GM18520 (cell line): ENCODE measurements around the gene TFF2.
A peak's percentile ranks its signal among the peaks of the same experiment; 100 is the strongest.

Source experiments
- ATAC-seq: cut with Tn5 transposase; IDR thresholded peaks from one replicate; pipeline ENCODE4 v1.9.1; 2021; ENCODE audit not compliant: unreplicated experiment

Gene TFF2, protein sequence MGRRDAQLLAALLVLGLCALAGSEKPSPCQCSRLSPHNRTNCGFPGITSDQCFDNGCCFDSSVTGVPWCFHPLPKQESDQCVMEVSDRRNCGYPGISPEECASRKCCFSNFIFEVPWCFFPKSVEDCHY

DNA sequence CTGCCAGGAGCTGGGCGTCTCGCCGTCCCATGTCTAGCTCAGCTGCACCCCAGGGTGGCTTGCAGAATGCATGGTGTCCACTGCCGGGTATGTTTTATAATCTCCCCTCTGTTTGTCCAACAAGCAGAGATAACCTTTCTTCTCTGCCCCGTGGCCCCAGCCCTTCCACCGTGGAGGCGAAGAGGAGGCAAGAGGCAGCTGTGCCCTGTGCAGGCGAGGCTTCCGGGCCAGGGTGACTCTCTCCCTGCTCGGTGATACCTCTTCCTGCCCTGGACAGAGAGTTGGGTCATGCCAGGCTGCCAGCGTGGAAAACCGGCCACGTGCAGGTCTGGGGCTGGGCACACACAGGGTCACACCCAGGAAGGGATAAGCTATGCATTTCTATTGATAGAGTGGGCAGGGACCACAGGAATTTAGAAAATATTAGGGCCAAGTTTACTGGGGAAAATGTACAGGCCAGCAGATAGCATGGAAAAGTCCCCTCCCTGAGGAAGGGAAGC, at the start of gene TFF2:
Gene TFF2, minus strand, starts transcription at position 68 of the 500 bp plus-strand sequence. Its CDS starts 37 bp downstream, at position 31.
- no peak for ATAC-seq

DNA sequence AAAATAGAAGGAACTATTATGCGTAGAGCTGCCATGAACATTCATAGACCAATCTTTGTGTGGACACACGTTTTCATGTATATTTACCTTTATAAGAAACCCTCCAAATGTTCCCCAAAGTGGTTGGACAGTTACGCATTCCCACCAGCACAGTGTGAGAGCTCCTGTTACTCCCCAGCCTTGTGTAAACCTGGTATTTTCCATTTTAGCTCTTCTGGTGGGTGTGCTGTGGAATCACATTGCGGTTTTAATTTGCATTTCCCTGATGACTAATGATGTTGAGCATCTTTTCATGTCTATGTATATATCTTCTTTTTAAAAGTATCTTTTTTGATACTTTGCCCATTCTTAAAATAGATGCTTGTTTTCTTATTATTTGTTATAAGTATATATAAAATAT, 49.7 kb upstream of the TFF2 start:
- no peak for ATAC-seq

DNA sequence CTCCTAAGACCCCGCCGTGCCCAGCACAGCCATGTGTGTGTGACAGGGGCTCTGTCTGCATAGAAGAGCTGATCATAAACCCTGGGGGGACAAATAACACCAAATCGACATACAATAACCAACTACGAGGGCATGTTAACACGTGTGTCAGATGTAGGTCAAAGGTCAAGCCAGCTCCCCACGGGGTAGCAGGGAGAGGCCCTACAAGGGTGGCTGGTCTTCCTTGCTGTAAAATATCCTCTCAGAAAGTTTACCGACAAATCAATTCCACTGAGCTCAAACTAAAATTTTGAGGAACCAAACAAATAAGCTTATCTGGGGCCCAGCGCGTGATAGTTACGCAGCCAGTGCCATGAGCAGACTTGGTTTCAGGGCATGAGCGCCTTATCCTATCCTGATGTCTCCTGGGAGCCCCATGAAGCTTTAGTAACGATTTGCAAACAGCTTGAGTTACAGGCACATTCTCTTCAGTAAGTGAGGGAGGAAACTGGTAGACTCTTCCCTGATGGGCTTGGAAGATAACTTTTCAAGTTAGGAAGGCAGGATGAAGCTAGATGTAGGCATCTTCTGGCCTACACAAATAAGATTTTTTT, 47.7 kb upstream of the TFF2 start:
- ATAC-seq = no peak

DNA sequence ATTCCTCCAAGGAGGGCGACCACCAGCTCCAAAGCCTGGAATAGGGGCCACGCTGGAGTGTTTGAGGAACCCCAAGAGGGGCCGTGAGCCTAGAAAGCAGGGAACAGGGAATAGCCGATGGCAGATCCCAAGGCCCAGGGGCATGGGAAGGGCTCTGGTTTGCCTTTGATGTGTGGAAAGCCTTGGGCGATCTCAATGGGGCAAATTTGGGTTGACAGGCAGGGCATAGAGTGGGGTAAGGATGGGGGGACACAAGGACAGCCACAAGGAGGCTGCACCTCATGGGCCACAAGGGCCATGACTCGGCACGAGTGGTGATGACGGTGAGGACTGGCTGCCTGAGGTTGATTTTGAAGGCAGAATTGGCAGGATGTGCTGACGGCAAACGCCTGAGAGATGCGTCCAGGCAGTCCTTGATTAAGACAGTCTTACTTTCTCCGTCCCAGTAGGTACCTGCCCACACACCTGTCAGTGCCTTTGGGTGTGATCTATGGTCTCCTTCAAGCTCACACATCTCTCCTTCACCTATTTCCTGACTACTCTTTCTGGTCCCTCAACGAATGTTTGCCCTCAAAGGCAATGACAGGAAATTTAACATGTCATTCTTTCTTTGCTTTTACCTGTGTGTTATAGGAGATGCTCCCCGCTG, 47.1 kb upstream of the TFF2 start:
- ATAC-seq = no peak

DNA sequence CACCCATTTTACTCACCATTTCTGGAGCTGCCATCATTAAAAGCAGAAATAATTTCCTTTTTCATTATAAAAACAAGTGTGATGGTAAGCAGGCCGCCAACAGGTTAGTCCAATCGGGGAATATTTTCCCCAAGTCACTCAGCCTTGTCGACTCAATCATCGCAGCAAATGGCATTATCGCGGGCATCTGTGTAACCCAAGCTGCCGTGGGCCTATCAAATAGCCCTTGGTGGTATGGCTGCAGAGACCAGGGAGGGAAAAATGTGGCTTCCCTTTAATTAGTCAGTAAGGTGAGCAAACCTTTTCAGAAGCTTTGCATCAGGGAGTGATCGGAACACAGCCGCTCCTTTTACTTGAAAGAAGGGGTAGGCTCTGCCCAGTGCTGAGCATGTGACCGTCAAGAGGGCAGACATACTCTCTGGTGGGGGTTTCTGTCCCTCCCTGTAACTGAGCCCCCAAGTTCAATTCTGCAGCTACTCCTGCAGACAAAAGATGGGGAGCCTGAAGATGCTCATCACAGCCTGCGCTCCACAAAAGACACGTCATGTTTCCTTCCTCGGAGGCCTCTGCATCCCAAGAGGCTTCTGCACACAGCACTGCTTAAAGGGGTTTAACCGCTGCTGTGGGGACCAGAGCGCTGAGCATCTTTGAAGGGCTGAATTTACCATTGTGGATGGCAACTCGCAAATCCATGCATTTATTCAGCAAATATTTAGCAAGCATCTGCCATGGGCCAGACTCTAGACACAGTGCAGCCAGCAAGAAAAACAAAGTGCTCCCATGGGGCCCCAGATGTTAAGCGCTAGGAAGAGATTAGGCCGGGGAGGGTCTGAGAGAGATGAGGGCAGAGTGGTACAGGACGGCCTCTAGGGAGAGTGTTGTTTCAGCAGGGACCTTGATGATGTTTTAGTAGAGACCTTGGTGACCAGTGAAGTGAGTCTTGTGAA, 46.3 kb upstream of the TFF2 start:
- no peak for ATAC-seq

DNA sequence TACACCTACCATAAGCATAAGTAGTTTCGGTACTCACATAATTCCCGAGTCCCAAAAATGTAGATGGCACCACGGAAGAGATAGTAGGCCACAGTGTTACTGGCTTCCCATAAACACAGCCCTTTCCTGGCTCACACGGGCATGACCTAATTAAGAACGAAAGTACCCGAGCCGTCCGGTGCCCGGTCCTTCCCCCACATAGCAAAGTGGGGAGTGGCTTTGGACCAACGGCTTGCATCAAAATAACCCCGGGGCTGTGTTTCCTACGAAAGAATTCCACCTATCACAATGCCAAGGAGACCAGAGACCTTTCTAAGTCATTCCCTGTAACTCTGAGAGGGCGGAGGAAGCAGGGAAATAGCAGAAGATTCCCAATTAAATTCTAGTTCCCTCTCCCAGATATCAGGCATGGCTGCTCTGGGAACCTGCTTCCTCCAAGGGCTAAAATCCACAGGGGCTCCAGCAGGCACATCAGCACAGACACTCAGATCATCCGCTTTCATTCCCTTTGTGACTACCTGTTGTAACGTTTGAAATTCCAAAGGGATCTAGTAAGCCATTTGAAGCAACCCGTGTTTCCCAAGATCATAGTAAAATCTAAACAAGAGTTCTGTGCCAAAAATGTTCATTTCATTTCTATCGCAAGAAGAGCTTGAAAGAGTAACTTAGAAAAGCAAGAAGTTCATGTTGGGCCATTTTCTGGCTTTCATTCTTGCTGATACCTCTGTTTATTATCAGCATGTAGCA, 45.3 kb upstream of the TFF2 start, which contains the start of gene TMPRSS3:
Gene TMPRSS3, minus strand, starts transcription at position 148 of the 747 bp plus-strand sequence. CDS start 635 bp downstream, outside the sequence.
- no peak for ATAC-seq

DNA sequence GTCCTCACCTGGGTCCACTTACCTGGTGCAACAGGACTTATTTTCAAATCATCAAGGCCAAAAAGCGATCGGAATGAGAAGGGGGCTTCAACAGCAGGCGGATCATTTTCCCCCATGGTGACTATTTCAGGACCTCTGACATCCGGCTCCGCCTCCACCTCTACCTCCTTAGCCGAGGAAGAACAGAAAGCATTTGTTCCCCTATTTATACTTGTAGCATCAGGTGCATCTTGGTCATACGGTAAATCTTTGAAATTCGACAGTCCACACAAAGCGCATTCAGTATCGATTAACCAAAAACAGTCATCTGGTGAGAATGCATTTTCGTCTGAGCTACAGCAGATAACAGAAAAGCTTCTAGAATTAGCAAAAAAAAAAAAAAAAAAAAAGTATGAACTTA, 44.5 kb upstream of the TFF2 start:
- ATAC-seq = no peak

DNA sequence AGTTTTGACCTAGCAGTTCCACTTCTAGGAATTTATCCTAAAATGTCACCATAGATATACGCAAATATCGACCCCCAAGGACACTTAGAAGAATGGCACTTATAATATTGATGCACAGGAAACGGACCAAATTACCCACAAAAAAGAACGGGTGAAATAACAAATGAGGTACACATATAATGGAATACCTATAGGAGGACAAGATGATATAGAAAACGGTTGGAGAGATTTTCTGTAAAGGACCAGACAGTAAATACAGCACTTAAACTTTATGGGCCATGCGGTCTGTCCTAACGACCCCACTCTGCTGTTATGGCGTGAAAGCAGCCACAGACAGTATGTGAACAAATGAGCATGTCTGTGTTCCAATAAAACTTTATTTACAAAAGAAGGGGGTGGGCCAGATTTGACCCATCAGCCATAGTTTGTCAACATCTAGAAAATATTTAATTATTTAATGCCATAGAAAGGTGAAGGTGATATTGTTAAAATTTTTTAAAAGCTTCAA, 42.7 kb upstream of the TFF2 start:
- no peak for ATAC-seq

DNA sequence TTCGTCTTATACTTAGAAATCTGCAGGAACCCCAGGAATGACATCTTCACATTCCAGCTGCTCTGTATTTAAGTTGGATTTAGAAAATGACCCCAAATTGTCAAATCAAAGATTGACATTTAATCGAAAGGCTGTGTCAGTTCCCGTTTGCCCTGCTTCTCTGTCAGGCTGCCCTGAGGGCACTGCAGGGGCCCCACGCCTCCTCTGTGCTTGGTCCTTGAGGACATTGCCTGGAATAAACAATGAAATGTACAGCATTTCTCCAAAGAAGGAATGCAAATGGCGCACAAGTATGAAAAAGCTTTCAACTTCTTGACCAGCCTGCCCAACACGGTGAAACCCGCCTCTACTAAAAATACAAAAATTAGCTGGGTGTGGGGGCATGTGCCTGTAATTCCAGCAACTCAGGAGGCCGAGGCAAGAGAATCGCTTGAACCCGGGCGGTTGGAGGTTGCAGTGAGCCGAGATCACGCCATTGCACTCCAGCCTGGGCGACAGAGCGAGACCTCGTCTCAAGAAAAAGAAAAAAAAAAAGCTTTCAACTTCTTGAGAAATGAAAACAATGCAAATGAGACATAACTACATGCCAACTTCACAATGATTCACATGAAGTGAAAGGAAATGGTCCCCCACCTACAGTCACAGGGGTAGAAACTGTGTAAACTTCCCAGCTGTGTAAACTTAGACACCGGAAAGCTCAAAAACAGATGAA, 42.1 kb upstream of the TFF2 start:
- ATAC-seq = peak; percentile 45

DNA sequence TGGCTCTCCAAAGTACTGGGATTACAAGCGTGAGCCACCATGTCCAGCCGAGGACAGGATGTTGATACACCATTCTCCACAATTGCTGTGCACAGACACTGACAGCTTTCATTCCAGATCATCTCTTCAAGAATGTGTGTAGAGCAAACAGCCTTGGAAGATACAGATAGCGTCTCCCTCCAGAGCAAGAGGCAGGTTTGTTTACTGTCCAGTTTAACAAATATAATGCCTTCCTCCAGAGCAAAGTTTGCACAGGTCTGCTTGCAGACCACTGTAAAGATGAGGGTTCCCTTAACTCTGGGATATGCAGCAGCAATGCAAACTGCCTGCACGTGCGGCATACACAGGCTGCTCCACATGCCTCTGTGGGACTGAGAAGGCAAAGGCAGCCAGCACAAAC, 40.5 kb upstream of the TFF2 start:
- no peak for ATAC-seq

DNA sequence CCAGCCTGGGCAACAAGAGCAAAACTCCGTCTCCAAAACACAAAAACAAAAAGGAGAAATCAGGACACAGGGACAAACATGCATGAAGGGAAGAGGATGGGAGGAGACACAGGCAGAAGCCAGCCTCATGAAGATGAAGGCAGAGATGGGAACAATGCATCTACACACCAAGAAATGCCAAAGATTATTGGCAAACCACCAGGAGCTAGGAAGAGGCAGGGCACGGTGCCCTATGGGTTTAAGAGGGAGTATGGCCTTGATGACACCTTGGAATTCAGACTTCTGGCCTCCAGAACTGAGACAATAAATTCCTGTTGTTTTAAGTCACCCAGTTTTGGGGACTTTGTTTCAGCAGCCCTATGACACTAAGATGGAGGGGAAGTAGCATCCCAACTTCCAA, 39.9 kb upstream of the TFF2 start:
- ATAC-seq = no peak

DNA sequence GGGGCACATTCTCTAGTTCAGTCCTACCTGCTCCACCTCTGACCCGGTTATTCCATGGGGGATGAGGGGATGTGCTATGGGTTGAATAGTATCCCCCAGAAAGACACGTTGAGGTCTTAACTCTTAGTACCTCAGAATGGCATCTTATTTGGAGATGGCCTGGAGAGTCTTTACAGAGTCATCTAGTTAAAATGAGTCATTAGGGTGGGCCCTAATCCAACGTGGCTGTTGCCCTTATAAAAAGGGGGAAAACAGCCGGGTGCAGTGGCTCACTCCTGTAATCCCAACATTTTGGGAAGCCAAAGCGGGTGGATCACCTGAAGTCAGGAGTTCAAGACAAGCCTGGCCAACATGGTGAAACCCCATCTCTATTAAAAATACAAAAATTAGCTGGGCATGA, 39.4 kb upstream of the TFF2 start:
- no peak for ATAC-seq

DNA sequence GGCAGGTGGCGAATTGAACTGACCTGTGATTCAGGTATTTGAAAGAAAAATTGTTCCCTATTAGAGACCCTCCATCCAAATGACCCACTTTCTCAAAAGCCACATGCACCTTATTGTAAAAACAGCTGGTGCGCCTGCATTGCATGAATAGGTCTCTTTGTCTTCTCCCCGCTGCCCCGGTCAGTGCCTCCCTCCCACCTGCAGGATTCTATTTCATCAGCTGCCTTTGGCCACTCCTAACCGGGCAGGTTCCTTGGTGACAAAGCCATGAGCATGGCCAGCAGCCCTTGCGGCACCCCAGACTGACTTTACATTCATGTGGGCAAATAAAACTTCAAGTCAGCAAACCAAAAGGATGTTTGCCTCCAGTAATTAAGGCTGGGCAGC, 38.6 kb upstream of the TFF2 start:
- no peak for ATAC-seq

DNA sequence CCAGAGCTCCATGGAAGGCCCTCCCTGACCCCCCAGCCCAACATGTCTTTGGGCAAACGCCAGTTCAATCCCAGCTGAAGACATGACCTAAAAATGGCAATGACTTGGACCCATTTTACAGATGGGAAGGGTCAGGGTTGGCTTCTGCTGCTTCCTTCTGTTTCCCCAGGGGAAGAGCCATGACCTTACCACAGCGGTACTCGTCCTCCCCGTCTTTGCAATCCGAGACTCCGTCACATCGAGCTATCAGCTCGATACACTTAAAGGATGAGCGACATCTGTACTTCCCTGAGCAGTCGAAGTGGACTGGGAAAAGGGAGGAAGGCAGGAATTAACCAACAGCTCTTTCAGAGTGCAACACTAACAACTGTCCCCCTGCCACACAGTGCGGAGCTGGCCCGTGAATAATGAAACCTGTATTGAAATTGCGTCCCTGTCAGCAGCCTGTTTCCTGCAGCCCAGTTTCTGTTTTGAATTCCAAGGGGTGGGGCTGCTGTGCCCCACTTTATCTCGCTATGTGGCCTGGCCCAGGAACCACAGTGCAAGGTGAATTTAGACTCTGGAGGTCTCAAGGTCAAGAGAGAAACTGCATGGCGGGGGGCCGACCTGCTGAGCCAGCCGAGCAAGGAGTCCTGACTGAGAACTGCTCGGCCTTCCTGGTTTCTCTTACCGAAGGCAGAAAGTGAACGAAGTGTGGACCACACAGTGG, 38.1 kb upstream of the TFF2 start:
- ATAC-seq = no peak

DNA sequence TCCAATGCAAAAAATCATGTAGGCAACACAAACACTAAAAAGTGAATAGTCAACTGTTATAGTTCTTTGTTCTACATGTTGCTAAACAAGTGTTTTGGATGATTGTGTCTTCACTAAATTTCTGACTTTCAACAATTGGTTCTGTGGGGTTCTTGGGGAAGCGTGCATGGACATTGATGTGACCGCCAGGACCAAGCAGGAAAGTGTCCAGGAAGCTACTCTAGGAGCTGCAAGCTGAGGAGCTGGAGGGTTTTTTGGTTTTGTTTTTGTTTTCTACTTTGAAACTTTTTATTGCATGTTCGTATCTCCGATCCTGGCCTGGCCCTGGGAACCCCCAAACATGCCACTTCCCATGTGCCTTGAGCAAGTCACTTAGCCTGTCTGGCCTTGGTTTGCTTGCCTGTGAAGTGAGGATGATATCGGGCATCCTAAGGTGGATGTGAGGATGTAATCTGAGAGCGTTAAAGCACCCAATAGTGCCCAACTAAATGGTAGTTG, 37.1 kb upstream of the TFF2 start:
- ATAC-seq = no peak

DNA sequence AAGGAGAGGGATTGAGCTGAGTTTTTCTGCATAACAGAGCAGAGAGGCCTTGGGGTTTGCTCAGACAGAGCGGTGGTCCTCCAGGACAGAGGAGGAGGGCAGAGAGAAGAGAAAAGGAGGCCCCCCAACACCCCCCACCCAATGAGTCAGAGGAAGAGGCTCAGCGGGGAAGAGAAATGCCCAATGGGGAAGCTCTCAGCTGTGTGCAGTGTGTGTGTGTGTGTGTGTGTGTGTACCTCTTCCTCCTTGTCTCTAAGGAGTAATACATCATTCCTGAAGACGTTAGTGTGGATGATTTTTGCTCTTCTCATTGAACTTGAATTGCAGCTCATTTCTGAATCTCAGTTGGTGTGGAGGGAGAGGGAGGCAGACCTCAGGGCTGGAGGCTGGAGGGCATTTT, 36.4 kb upstream of the TFF2 start:
- no peak for ATAC-seq

DNA sequence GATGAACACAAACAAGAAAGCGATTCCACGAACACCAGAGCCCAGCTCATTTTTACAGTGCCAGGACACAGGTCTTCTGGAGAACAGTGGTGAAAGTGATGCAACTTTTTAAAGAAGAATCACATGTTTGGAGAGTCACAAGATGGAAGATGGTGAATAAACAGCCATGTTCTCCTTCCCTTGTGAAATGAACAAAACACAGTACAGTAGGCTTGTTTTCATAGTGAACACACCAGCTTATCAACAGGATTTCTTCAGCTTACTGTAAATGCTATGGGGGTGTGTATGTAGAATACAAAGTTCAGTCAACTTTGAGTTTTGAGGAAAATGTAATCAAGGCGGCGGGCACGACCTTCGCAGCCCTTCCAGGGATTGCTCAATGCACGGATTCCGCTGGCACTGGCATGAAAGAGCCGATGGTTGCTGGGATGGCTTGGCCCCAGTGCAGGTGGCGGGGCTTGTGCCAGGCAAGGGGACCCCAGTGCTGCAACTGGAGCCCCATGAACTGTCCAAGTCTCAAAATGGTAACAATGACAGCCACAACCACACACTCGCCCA, 35.3 kb upstream of the TFF2 start:
- ATAC-seq = no peak

DNA sequence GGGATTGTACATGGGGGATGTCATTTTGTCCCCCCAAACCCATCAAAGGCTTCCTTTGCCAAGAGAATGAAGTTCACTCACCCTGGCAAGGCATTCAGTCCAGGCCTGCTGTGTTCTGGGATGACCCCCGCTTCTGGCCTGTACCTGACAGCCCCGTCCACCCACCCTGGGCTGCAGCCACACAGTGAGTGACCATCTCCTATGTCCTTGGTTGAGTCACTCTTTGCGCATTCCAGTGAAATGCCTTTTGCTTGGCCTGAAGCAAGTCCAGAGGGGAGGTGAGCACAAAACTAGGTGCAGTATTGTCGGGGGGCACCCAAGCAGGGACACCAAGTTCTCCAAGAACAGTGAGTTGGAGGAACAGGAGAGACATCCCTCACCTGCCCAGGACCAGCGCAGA, 34.8 kb upstream of the TFF2 start:
- no peak for ATAC-seq

DNA sequence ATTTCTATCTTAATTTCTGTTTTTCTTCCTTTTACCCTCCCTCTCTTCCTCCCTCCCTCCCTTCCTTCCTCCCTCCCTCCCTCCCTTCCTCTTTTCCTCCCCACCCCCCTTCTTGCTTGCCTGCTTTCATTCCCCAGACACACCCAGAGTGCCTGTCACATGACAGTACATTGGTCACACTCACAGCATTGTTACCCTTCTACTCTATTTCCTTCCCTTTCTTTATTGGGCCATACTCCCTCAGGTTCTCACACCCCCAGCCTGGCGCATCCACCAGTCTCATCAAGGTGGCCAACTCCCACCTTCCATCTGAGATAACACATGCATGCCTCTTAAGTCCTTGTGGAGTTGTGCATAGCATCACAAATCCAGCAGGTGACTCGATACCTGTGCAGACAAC, 34.2 kb upstream of the TFF2 start:
- no peak for ATAC-seq
